Gastroesophageal sphincter (tissue), 3 donors: ENCODE data around the gene PPP3CA.

Experiments
- POLR2A ChIP-seq, 2 donors: fragments of 450-650 bp; IDR thresholded peaks; one replicate each; pipeline ENCODE4 v1.6.1; 2017; ENCODE audit warnings: antibody characterized with exemption in 2 of 2, mild to moderate bottlenecking in 2 of 2, moderate library complexity in 1 of 2
- POLR2AphosphoS5 ChIP-seq: sonication (generic); formaldehyde crosslinking; IDR thresholded peaks from one replicate; pipeline ENCODE4 v1.6.1; 2017; ENCODE audit warnings: antibody characterized with exemption
- TF ChIP-seq, protein P1 (sequence below), 4 experiments: fragments of 200-600 bp in 2 of 4; fragments of 450-650 bp in 2 of 4; sonication (generic) in 1 of 4; IDR thresholded peaks; one replicate each; pipeline ENCODE4 v1.5.1; 2017 to 2019; ENCODE audit warnings: antibody characterized with exemption in 4 of 4, mild to moderate bottlenecking in 2 of 4, moderate library complexity in 2 of 4

DNA sequence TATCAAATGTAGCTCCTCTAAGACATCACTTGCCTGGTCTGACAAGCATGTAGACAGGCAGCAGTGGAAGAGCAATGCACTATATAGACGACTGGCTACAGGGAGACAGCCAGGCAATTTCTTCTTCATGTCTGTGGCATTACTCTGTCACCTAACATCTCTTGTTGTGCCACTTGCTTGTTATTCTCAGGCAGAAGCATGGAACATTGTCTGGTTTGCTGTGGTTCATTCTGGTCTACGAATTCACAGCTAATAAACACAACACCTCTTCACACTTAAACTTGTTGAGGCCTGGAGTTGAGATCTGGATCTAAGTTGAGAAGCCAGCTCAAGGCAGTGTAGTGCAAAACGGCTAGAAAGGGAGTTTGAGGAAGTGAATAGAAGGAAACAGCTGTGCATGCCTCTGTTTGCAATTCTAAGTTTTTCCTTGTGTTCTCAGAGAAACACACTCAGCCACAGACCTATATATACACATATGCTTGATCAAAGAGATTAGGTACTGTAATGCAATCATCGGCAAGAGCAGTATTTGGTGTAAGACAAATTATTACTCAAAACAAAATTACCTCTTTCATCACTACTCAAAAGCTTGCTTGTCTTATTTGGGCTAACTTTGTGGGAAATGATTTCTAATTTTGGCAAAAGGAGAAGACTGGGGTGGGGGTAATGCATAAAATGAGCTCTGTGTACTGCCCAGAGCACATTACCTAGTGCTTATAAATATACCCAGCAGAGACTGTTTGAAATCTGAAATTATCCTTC lies 243.8 kb downstream of the PPP3CA start:
- TF ChIP-seq, protein P1, sequence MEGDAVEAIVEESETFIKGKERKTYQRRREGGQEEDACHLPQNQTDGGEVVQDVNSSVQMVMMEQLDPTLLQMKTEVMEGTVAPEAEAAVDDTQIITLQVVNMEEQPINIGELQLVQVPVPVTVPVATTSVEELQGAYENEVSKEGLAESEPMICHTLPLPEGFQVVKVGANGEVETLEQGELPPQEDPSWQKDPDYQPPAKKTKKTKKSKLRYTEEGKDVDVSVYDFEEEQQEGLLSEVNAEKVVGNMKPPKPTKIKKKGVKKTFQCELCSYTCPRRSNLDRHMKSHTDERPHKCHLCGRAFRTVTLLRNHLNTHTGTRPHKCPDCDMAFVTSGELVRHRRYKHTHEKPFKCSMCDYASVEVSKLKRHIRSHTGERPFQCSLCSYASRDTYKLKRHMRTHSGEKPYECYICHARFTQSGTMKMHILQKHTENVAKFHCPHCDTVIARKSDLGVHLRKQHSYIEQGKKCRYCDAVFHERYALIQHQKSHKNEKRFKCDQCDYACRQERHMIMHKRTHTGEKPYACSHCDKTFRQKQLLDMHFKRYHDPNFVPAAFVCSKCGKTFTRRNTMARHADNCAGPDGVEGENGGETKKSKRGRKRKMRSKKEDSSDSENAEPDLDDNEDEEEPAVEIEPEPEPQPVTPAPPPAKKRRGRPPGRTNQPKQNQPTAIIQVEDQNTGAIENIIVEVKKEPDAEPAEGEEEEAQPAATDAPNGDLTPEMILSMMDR (IDR thresholded peaks at IDR 0.05), result no peak
- TF ChIP-seq POLR2A (IDR thresholded peaks at IDR 0.05) (no peak), POLR2AphosphoS5 (no peak)
